Measurements from ENCODE around the gene MSANTD2. TPM values are rescaled to one million over a fixed set of nuclear protein-coding genes. Genes with fewer than 3 reads are reported as not detected.

The MSANTD2 gene
- total and polyA plus RNA-seq, 2 donors (not counting 1 experiment from before 2014, with no cell fraction given): 11.1 to 26.8 TPM

- H3K27me3 ChIP-seq (replicated peaks in 1 of 4; ENCODE audit: control extremely low read depth in 1 of 4, control insufficient read depth in 3 of 4, insufficient read depth in 4 of 4, low read length in 3 of 4): no peaks in the 10 kb centered on the region
- Mint-ChIP-seq H3K27me3 (no peaks in the 10 kb centered on the region), H3K27ac (no peak overlapping the region), H3K4me3 (no peak overlapping the region), H3K9me3 (ENCODE audit: insufficient read depth) (no peaks in the 10 kb centered on the region), H3K4me1 (peaks cover 2% of the 10 kb centered on the region)
- no peak overlapping the region for H3K4me2 ChIP-seq (replicated peaks; ENCODE audit: low read depth, low read length, poor library complexity, severe bottlenecking)
- no peaks in the 10 kb centered on the region for H3K4me1 ChIP-seq (ENCODE audit: control insufficient read depth in 2 of 2, insufficient read depth in 2 of 2, low read length in 2 of 2)
- ATAC-seq (ENCODE audit: low read depth) (no peak), DNase-seq (no peak)
- H3K9me3 ChIP-seq (ENCODE audit: control extremely low read depth in 1 of 3, control insufficient read depth in 2 of 3, insufficient read depth in 1 of 3, low read length in 2 of 3): no peaks in the 10 kb centered on the region
- no peak overlapping the region for H3K27ac ChIP-seq (ENCODE audit: low read length in 2 of 2)
- intact Hi-C loops (cut with micrococcal nuclease): no loop called here
- TF ChIP-seq CTCF (IDR thresholded peaks at IDR 0.05) (no peak), EZH2 (IDR thresholded peaks at IDR 0.05; ENCODE audit: borderline replicate concordance, insufficient read depth, low read depth, low read length, poor library complexity, severe bottlenecking) (no peak)
- ChIA-PET POLR2A (no interaction called here), CTCF (interaction anchor here (1.0 kb wide), 1 partner anchor 62 kb away, joined by 4 read pairs; no protein-coding TSS in a partner anchor)
- H3K4me3 ChIP-seq (ENCODE audit: control extremely low read depth in 1 of 5, extremely low read depth in 1 of 5, insufficient read depth in 1 of 5, low read depth in 2 of 5, low read length in 4 of 5): no peak overlapping the region
- 95% methylated on average over 3 of the region's 4 CpGs for WGBS (ENCODE audit: insufficient coverage)
- no peaks in the 10 kb centered on the region for H4K20me1 ChIP-seq (ENCODE audit: control insufficient read depth, insufficient read depth, low read length, poor library complexity, severe bottlenecking)
- H2AFZ ChIP-seq (ENCODE audit: insufficient read depth, low read depth, low read length, poor library complexity, severe bottlenecking): no peak overlapping the region
- no peaks in the 10 kb centered on the region for H3K36me3 ChIP-seq (replicated peaks in 1 of 2; ENCODE audit: control extremely low read depth in 1 of 2, control insufficient read depth in 1 of 2, extremely low read depth in 1 of 2, insufficient read depth in 2 of 2, low read length in 1 of 2)
- H3K9ac ChIP-seq (ENCODE audit: low read length): no peak overlapping the region
- no peaks in the 10 kb centered on the region for H3K79me2 ChIP-seq (ENCODE audit: control insufficient read depth, insufficient read depth, low read length)
These were observed 68.0 kb downstream of the MSANTD2 start for GRCh38 chr11:124732230-124732629.

GRCh38 chr11:124729571-124729970, 70.6 kb downstream of the MSANTD2 start:
- ChIA-PET CTCF (no interaction called here), POLR2A (no interaction called here)
- intact Hi-C loops (cut with micrococcal nuclease): loop anchor here (5.0 kb wide), 1 partner anchor 57 kb away; the partner anchor contains the start of genes SIAE and SPA17
- no peaks in the 10 kb centered on the region for H3K79me2 ChIP-seq (ENCODE audit: control insufficient read depth, insufficient read depth, low read length)
- H3K4me3 ChIP-seq (ENCODE audit: control extremely low read depth in 1 of 5, extremely low read depth in 1 of 5, insufficient read depth in 1 of 5, low read depth in 2 of 5, low read length in 4 of 5): no peak overlapping the region
- Mint-ChIP-seq H3K4me1 (peaks cover 23% of the 10 kb centered on the region), H3K27me3 (no peaks in the 10 kb centered on the region), H3K9me3 (ENCODE audit: insufficient read depth) (no peaks in the 10 kb centered on the region), H3K27ac (no peak overlapping the region), H3K4me3 (no peak overlapping the region)
- TF ChIP-seq EZH2 (IDR thresholded peaks at IDR 0.05; ENCODE audit: borderline replicate concordance, insufficient read depth, low read depth, low read length, poor library complexity, severe bottlenecking) (no peak), CTCF (IDR thresholded peaks at IDR 0.05) (no peak)
- no peaks in the 10 kb centered on the region for H3K9me3 ChIP-seq (ENCODE audit: control extremely low read depth in 1 of 3, control insufficient read depth in 2 of 3, insufficient read depth in 1 of 3, low read length in 2 of 3)
- no peak overlapping the region for H3K9ac ChIP-seq (ENCODE audit: low read length)
- peaks cover 16 to 18% of the 10 kb centered on the region in 2 donors for H3K4me1 ChIP-seq (ENCODE audit: control insufficient read depth in 2 of 2, insufficient read depth in 2 of 2, low read length in 2 of 2)
- H3K27me3 ChIP-seq (replicated peaks in 1 of 4; ENCODE audit: control extremely low read depth in 1 of 4, control insufficient read depth in 3 of 4, insufficient read depth in 4 of 4, low read length in 3 of 4): no peaks in the 10 kb centered on the region
- WGBS (ENCODE audit: insufficient coverage): 100% methylated on average over 1 of the region's 4 CpGs
- no peaks in the 10 kb centered on the region for H3K36me3 ChIP-seq (replicated peaks in 1 of 2; ENCODE audit: control extremely low read depth in 1 of 2, control insufficient read depth in 1 of 2, extremely low read depth in 1 of 2, insufficient read depth in 2 of 2, low read length in 1 of 2)
- no peak overlapping the region for H3K4me2 ChIP-seq (replicated peaks; ENCODE audit: low read depth, low read length, poor library complexity, severe bottlenecking)
- H4K20me1 ChIP-seq (ENCODE audit: control insufficient read depth, insufficient read depth, low read length, poor library complexity, severe bottlenecking): no peaks in the 10 kb centered on the region
- no peak overlapping the region for H2AFZ ChIP-seq (ENCODE audit: insufficient read depth, low read depth, low read length, poor library complexity, severe bottlenecking)
- no peak for ATAC-seq (ENCODE audit: low read depth)
- H3K27ac ChIP-seq (ENCODE audit: low read length in 2 of 2): no peak overlapping the region
- DNase-seq: no peak

All from B cell (primary cell).